ENCODE measurements around the gene UBE2F.
A peak's percentile ranks its signal among the peaks of the same experiment; 100 is the strongest.
"Not testable (repeated sequence)": the region's sequence is repeated elsewhere in the genome, so short reads cannot be mapped to it uniquely, and the experiment has no call there.

The UBE2F gene

DNA sequence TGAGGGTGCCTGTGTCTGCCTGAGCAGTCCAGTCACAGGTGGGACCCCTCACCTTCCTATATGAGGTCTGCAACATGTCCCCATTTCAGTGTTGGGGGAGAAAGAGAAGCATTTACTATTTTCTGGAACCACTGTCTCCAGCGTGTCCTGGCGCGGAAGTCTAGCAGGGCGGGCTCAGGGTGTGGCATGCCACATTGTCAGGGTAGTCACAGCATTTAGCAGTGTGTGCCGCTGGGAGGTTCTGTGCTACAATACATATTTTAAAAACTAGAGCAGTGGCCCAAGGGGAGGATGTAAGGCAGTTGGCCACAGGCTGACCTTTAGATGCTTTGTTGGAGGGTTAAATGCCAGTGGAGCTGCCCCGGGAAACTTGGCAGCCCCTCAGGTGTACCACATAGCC, 12.5 kb downstream of the UBE2F start:
- H3K9me3 ChIP-seq (replicated peaks in 1 of 11) = no peaks in the 10 kb centered on the region
- H3K9ac ChIP-seq = peak overlapping the region in 4 of 11 experiments; percentile 15 to 63 (median 48); a peak in 3 of 22 replicates
- H3K27ac ChIP-seq = peak overlapping the region in 8 of 11 experiments; percentile 48 to 77 (median 60); a peak in 15 of 22 replicates
- H3K4me1 ChIP-seq = peaks cover 66 to 76% (median 71%) of the 10 kb centered on the region in 10 experiments
- no peak overlapping the region for H3K4me3 ChIP-seq
- peaks cover 28 to 100% (median 84%) of the 10 kb centered on the region in 11 experiments; a peak in 17 of 22 replicates for H4K20me1 ChIP-seq
- no peak for TF ChIP-seq Cebpa-rat (IDR thresholded peaks at IDR 0.05)
- H3K36me3 ChIP-seq = peaks cover 21 to 86% (median 44%) of the 10 kb centered on the region in 11 experiments
- H3K4me2 ChIP-seq = peak overlapping the region; percentile 63 to 95 (median 90); a peak in 21 of 22 replicates
- no peaks in the 10 kb centered on the region for H3K27me3 ChIP-seq

DNA sequence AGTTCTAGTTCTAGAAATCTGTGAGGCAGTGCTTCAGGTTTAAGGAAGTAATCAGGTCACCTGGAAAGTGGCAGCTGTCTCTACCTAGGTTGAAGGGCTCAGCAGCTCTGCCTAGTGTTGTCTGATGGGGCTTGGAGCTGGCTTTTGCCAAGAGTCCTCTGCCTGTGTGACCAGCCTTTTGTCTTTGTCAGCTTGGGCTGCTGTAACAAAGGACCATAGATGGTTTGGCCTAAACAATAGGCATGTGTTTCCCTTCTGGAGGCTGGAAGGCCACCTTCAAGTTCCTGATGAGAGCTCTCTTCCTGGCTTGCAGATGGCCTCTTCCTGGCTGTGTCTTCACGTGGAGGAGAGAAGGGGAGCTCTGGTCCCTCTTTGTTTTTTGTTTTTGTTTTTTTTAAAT, 13.3 kb downstream of the UBE2F start:
- no peak for TF ChIP-seq Cebpa-rat (IDR thresholded peaks at IDR 0.05)

DNA sequence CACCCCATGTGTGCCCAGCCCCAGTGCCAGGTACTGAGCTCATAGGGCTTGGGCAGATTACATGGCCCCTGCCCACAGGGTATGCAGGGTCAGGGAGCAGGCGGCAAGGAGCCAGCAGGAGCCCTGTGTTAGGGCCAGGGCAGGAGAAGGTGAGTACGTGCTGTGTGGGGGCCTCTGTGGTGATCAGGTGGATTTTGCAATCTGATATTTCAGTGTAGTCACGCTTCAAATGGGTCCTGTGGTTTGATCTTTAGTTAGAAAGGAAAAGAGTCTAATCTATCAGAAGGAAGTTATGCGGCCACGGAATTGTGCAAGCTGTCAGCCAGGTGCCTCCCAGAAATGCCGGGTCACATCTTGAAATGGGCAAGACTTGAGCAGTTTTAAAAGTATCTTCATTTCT, 13.9 kb downstream of the UBE2F start:
- Histone ChIP-seq H3K4me2 (peak overlapping the region; percentile 63 to 95 (median 90)), H4K20me1 (peaks cover 28 to 100% (median 78%) of the 10 kb centered on the region in 11 experiments; a peak in 17 of 22 replicates), H3K9ac (peak overlapping the region in 9 of 11 experiments; percentile 6 to 63 (median 42); a peak in 13 of 22 replicates), H3K36me3 (peaks cover 11 to 80% (median 37%) of the 10 kb centered on the region in 11 experiments; a peak in 21 of 22 replicates), H3K27ac (peak overlapping the region in 8 of 11 experiments; percentile 48 to 77 (median 60); a peak in 16 of 22 replicates), H3K4me1 (peaks cover 71 to 85% (median 76%) of the 10 kb centered on the region in 10 experiments), H3K27me3 (no peaks in the 10 kb centered on the region), H3K9me3 (replicated peaks in 1 of 11) (peaks cover 0 to 7% (median 3%) of the 10 kb centered on the region in 11 experiments; a peak in 11 of 22 replicates), H3K4me3 (peak overlapping the region in 4 of 10 experiments; percentile 1 to 42 (median 25); a peak in 4 of 20 replicates)
- peak in 8 of 11 experiments; percentile 9 to 80 (median 64); a peak in 11 of 22 replicates for TF ChIP-seq Cebpa-rat (IDR thresholded peaks at IDR 0.05)

More for the DNA sequence above, 13.3 kb downstream of the UBE2F start:
- Histone ChIP-seq H3K36me3 (peaks cover 17 to 80% (median 38%) of the 10 kb centered on the region in 11 experiments), H3K27ac (peak overlapping the region in 8 of 11 experiments; percentile 48 to 77 (median 60); a peak in 16 of 22 replicates), H3K9me3 (replicated peaks in 1 of 11) (0 out of 22 replicates have a peak, but pooled peaks cover 0 to under 1% (median 0%) of the 10 kb centered on the region in 11 experiments), H3K4me2 (peak overlapping the region; percentile 63 to 95 (median 90)), H3K4me1 (peaks cover 71 to 82% (median 76%) of the 10 kb centered on the region in 10 experiments), H4K20me1 (peaks cover 28 to 100% (median 80%) of the 10 kb centered on the region in 11 experiments; a peak in 17 of 22 replicates), H3K27me3 (no peaks in the 10 kb centered on the region), H3K4me3 (no peak overlapping the region), H3K9ac (peak overlapping the region in 10 of 11 experiments; percentile 9 to 63 (median 44); a peak in 14 of 22 replicates)

DNA sequence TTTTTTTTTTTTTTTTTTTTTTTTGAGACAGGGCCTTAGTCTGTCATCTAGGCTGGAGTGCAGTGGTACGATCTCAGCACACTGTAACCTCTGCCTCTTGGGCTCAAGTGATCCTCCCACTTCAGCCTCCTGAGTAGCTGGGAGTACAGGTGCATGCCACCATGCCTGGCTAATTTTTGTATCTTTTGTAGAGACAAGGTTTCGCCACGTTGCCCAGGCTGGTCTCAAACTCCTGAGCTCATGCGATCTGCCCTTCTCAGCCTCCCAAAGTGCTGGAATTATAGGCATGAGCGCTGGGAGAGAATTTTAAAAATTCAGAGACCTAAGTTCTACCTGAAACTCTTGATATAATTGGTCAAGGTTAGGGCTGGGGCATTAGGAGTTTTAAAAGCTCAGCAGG, 14.8 kb downstream of the UBE2F start:
- H3K36me3 ChIP-seq = peaks cover 11 to 78% (median 37%) of the 10 kb centered on the region in 11 experiments; a peak in 20 of 22 replicates
- H3K4me3 ChIP-seq, H3K27me3 ChIP-seq: not testable (repeated sequence)
- peak overlapping the region in 6 of 11 experiments; percentile 56 to 77 (median 64); a peak in 11 of 22 replicates for H3K27ac ChIP-seq
- peak overlapping the region in 8 of 11 experiments; percentile 75 to 95 (median 90); a peak in 15 of 22 replicates for H3K4me2 ChIP-seq
- H3K9me3 ChIP-seq (replicated peaks in 1 of 11) = peaks cover 0 to 16% (median 12%) of the 10 kb centered on the region in 11 experiments; a peak in 16 of 22 replicates
- peak overlapping the region in 1 of 11 experiments; percentile 56; a peak in 3 of 22 replicates for H3K9ac ChIP-seq
- H4K20me1 ChIP-seq = peaks cover 28 to 100% (median 73%) of the 10 kb centered on the region in 11 experiments; a peak in 17 of 22 replicates
- peaks cover 63 to 76% (median 69%) of the 10 kb centered on the region in 10 experiments for H3K4me1 ChIP-seq

DNA sequence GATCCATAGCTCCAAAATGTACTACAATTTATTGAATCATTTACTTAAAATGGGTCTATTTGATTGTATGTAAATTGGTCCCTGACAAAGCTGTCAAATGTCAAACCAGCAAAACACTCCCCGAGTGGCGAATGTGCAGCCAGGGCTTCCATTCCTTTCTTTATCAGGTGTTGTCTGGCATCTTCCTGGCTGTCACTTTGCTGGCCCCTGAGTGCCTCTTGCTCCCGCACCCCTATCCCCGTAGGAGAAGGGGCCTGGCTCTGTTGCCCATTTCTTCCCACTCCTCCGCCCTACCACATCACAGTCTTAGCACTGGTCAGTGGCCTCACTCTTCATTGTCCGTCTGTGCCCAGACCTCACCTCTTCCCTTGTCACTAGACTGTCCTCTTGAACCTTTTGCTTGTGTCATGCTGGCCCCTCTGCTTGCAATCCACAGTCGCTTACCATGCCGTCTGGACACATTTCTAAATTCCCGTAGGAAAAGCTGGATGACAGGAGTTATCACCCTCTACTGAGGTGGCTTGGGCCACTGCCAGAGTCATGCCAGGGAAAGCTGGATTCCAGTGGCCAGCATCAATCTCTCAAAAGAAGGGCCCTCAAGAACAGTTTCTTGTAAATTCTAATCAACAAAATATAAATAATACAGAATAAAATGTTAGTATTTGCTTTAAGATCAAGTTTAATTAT, 15.4 kb downstream of the UBE2F start:
- H3K4me2 ChIP-seq = peak overlapping the region in 3 of 11 experiments; percentile 90 to 93 (median 91); a peak in 3 of 22 replicates
- no peak overlapping the region for H3K9ac ChIP-seq
- no peaks in the 10 kb centered on the region for H3K27me3 ChIP-seq
- TF ChIP-seq Cebpa-rat (IDR thresholded peaks at IDR 0.05) = no peak
- H3K27ac ChIP-seq = peak overlapping the region in 5 of 11 experiments; percentile 8 to 77 (median 67); a peak in 7 of 22 replicates
- H3K4me1 ChIP-seq = peaks cover 57 to 71% (median 63%) of the 10 kb centered on the region in 10 experiments
- H3K9me3 ChIP-seq (replicated peaks in 1 of 11) = peaks cover 0 to 22% (median 14%) of the 10 kb centered on the region in 11 experiments; a peak in 18 of 22 replicates
- no peak overlapping the region for H3K4me3 ChIP-seq
- peaks cover 28 to 100% (median 69%) of the 10 kb centered on the region in 11 experiments; a peak in 17 of 22 replicates for H4K20me1 ChIP-seq
- peaks cover 11 to 77% (median 34%) of the 10 kb centered on the region in 11 experiments; a peak in 20 of 22 replicates for H3K36me3 ChIP-seq

DNA sequence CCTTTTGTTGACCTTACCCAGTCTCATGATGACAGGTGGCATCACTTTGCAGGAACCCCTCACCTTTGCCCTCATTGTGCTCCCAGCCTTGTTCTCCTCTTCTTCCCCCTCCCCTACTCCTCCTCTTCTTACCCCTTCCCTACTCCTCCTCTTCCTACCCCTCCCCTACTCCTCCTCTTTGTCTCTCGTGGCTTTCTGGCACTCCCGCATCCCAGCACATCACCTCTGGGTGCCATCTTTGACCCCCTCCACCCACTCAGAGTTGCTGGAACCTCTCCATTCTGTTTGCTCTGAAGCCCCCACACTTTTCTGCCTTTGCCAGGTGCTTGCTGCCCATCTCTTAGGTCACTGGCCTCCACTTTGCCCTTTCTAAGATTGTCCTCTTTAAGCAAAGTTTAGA, 17.1 kb downstream of the UBE2F start:
- Histone ChIP-seq H3K27me3 (no peaks in the 10 kb centered on the region), H3K27ac (peak overlapping the region in 3 of 11 experiments; percentile 33 to 74 (median 34); a peak in 3 of 22 replicates), H3K9me3 (replicated peaks in 1 of 11) (peaks cover 0 to 24% (median 18%) of the 10 kb centered on the region in 11 experiments; a peak in 18 of 22 replicates), H3K4me2 (peak overlapping the region; percentile 19 to 67 (median 50); a peak in 20 of 22 replicates), H3K9ac (no peak overlapping the region), H3K4me3 (no peak overlapping the region), H3K36me3 (peaks cover 10 to 78% (median 30%) of the 10 kb centered on the region in 11 experiments; a peak in 20 of 22 replicates), H4K20me1 (peaks cover 14 to 100% (median 55%) of the 10 kb centered on the region in 11 experiments; a peak in 15 of 22 replicates), H3K4me1 (peaks cover 40 to 53% (median 46%) of the 10 kb centered on the region in 10 experiments)
- no peak for TF ChIP-seq Cebpa-rat (IDR thresholded peaks at IDR 0.05)

DNA sequence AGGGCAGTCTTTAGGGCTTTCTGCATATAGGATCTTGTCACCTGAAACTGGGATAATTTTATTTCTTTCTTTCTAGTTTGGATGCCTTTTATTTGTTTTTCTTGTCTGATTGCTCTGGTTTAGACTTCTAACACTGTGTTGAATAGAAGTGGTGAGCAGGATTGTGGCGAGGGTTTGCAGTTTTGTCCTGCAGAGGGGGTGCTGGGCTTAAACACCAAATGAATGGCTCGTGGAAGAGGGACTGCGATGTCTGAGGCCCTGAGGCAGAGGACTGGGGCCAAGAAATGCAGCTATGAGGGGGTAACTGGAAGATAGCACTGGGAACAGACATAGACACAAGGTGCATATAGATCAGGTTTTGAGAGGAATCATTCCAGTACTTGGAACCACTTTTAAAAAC, 20.5 kb downstream of the UBE2F start:
- Histone ChIP-seq H3K4me2 (no peak overlapping the region), H3K36me3 (peaks cover 18 to 78% (median 53%) of the 10 kb centered on the region in 11 experiments)
- TF ChIP-seq Cebpa-rat (IDR thresholded peaks at IDR 0.05) = no peak

DNA sequence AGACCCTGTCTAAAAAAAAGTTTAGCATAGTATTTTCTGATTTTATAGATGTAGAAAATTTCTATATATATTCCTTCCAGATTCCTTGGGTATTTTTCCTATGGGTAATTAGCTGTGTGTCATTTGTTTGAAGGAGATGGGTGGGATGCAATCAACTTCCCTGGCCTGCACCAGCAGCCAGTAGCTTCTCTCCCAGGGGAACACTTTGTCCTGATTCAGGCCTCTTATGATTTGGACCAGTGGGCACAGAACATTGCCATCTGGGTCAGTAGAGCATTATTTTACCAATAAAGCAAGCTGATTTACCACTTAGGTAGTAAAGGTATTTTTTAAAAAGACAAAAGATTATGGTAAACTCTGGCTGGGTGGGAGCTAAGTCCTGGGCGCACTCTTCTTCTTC, 26.9 kb downstream of the UBE2F start:
- Histone ChIP-seq H3K4me3 (no peak overlapping the region), H3K9me3 (replicated peaks in 1 of 11) (peaks cover 0 to under 1% (median 0%) of the 10 kb centered on the region in 11 experiments; a peak in 2 of 22 replicates), H3K27me3 (no peaks in the 10 kb centered on the region), H3K36me3 (peaks cover 23 to 97% (median 65%) of the 10 kb centered on the region in 11 experiments), H3K4me2 (no peak overlapping the region), H3K27ac (no peak overlapping the region), H3K9ac (no peak overlapping the region), H3K4me1 (peaks cover 0 to 7% (median 0%) of the 10 kb centered on the region in 10 experiments; a peak in 4 of 20 replicates), H4K20me1 (peaks cover 0 to 24% (median 0%) of the 10 kb centered on the region in 11 experiments; a peak in 6 of 22 replicates)
- TF ChIP-seq Cebpa-rat (IDR thresholded peaks at IDR 0.05) = no peak

More for the DNA sequence above, 20.5 kb downstream of the UBE2F start:
- Histone ChIP-seq H3K9me3 (replicated peaks in 1 of 11) (peaks cover 0 to 24% (median 18%) of the 10 kb centered on the region in 11 experiments; a peak in 18 of 22 replicates), H3K9ac (no peak overlapping the region), H4K20me1 (peaks cover 0 to 86% (median 21%) of the 10 kb centered on the region in 11 experiments; a peak in 12 of 22 replicates), H3K4me3 (no peak overlapping the region), H3K27ac (no peak overlapping the region), H3K27me3 (no peaks in the 10 kb centered on the region), H3K4me1 (peaks cover 14 to 30% (median 18%) of the 10 kb centered on the region in 10 experiments; a peak in 19 of 20 replicates)
